ENCODE results near the gene TSFM. TPM values are rescaled to one million over a fixed set of nuclear protein-coding genes. Genes with fewer than 3 reads are reported as not detected.

Gene TSFM
- total RNA-seq, 1 experiment from 2014 or later: 53.2 TPM

- Histone ChIP-seq H3K27ac (ENCODE audit: low read depth, low read length) (peak within 1 kb of the TSS; percentile 76), H3K27me3 (ENCODE audit: insufficient read depth, low read length) (no peaks in the 10 kb centered on the region), H3K36me3 (ENCODE audit: control insufficient read depth in 1 of 2, insufficient read depth in 2 of 2, low read length in 2 of 2) (peaks cover 11 to 17% of the 10 kb centered on the region in 2 experiments; a peak in 3 of 4 replicates), H3K9me3 (ENCODE audit: control insufficient read depth in 1 of 2, insufficient read depth in 1 of 2, low read depth in 1 of 2, low read length in 2 of 2) (no peaks in the 10 kb centered on the region), H3K4me2 (ENCODE audit: low read length) (peak within 1 kb of the TSS; percentile 91), H3K9ac (ENCODE audit: low read length) (peak within 1 kb of the TSS; percentile 90), H3K4me3 (replicated peaks in 1 of 2; ENCODE audit: low read depth in 1 of 2, low read length in 2 of 2) (peak within 1 kb of the TSS; percentile 69 to 76), H4K20me1 (ENCODE audit: insufficient read depth) (no peaks in the 10 kb centered on the region), H3K4me1 (ENCODE audit: control insufficient read depth in 1 of 2, insufficient read depth in 2 of 2, low read length in 2 of 2) (peaks cover 10 to 36% of the 10 kb centered on the region in 2 experiments; a peak in 3 of 4 replicates), H2AFZ (ENCODE audit: low read depth, low read length, poor library complexity, severe bottlenecking) (peak within 1 kb of the TSS; percentile 70), H3K79me2 (ENCODE audit: insufficient read depth, low read length) (peaks cover 10% of the 10 kb centered on the region), H3K9me2 (ENCODE audit: insufficient read depth) (no peaks in the 10 kb centered on the region)
- TF ChIP-seq POLR2A (IDR thresholded peaks at IDR 0.05; ENCODE audit: borderline replicate concordance, extremely low read depth, insufficient read depth, insufficient read length): peak; percentile 49
- no peak for TF ChIP-seq RAD21 (IDR thresholded peaks at IDR 0.05; ENCODE audit: low read depth)
- peak; percentile 50 for TF ChIP-seq POLR2AphosphoS5 (IDR thresholded peaks at IDR 0.05; ENCODE audit: low read depth, low read length)
- ChIA-PET RAD21 (ENCODE audit: low non-redundant PET in 1 of 2, low total read pairs in 2 of 2, uncharacterized antibody in 2 of 2, unreplicated experiment in 2 of 2) (interaction anchor here (0.7 to 1.2 kb wide), 2 partner anchors 102 to 165 kb away, joined by 3 read pairs; no protein-coding TSS in a partner anchor), CTCF (interaction anchor here (0.9 to 1.7 kb wide), 6 partner anchors 9 to 161 kb away, joined by 3 to 11 read pairs (median 4); no protein-coding TSS in a partner anchor), POLR2A (interaction anchor here (0.7 to 1.6 kb wide), 6 partner anchors 12 to 145 kb away, joined by 3 to 7 read pairs (median 4); partner anchors contain the start of genes EEF1AKMT3 and METTL1)
- peak; percentile 98 for DNase-seq (ENCODE audit: low read depth, low spot score)
- intact Hi-C loops (cut with micrococcal nuclease): no loop called here
- peak; percentile 83 for ATAC-seq
- BruUV-seq (replicated peaks): no TSS peak
These were observed 37.7 kb upstream of the TSFM start, which contains the start of gene TSPAN31 for GRCh38 chr12:57744777-57745484. TSPAN31 (plus strand) TSS chr12:57745039; CDS start chr12:57745155, 116 bp downstream.

GRCh38 chr12:57745485-57745881 is 37.1 kb upstream of the TSFM start:
- Histone ChIP-seq H3K9me3 (ENCODE audit: control insufficient read depth in 1 of 2, insufficient read depth in 1 of 2, low read depth in 1 of 2, low read length in 2 of 2) (no peaks in the 10 kb centered on the region), H3K4me3 (replicated peaks in 1 of 2; ENCODE audit: low read depth in 1 of 2, low read length in 2 of 2) (peak overlapping the region; percentile 69 to 76), H3K27ac (ENCODE audit: low read depth, low read length) (peak overlapping the region; percentile 76), H3K9ac (ENCODE audit: low read length) (peak overlapping the region; percentile 90), H4K20me1 (ENCODE audit: insufficient read depth) (no peaks in the 10 kb centered on the region), H3K36me3 (ENCODE audit: control insufficient read depth in 1 of 2, insufficient read depth in 2 of 2, low read length in 2 of 2) (peaks cover 16 to 22% of the 10 kb centered on the region in 2 experiments; a peak in 3 of 4 replicates), H2AFZ (ENCODE audit: low read depth, low read length, poor library complexity, severe bottlenecking) (no peak overlapping the region), H3K4me2 (ENCODE audit: low read length) (peak overlapping the region; percentile 91), H3K9me2 (ENCODE audit: insufficient read depth) (no peaks in the 10 kb centered on the region), H3K79me2 (ENCODE audit: insufficient read depth, low read length) (peaks cover 15% of the 10 kb centered on the region), H3K27me3 (ENCODE audit: insufficient read depth, low read length) (no peaks in the 10 kb centered on the region), H3K4me1 (ENCODE audit: control insufficient read depth in 1 of 2, insufficient read depth in 2 of 2, low read length in 2 of 2) (peaks cover 10 to 37% of the 10 kb centered on the region in 2 experiments; a peak in 3 of 4 replicates)
- TF ChIP-seq ZFX (IDR thresholded peaks at IDR 0.05) (no peak), POLR2AphosphoS5 (IDR thresholded peaks at IDR 0.05; ENCODE audit: low read depth, low read length) (peak; percentile 33; the same call in 1 of the 2 replicates)
- ChIA-PET RAD21 (ENCODE audit: low non-redundant PET in 1 of 2, low total read pairs in 2 of 2, uncharacterized antibody in 2 of 2, unreplicated experiment in 2 of 2) (no interaction called here), POLR2A (interaction anchor here (1.6 kb wide), 1 partner anchor 11 kb away, joined by 7 read pairs; no protein-coding TSS in a partner anchor), CTCF (interaction anchor here (1.1 to 1.7 kb wide), 5 partner anchors 9 to 162 kb away, joined by 3 to 11 read pairs (median 4); no protein-coding TSS in a partner anchor)
- DNase-seq (ENCODE audit: low read depth, low spot score): no peak
- BruUV-seq (replicated peaks): no TSS peak
- peak; percentile 5 for ATAC-seq
- intact Hi-C loops (cut with micrococcal nuclease): no loop called here
